Measurements from ENCODE around the gene LRRC56.

LRRC56 gene

DNA sequence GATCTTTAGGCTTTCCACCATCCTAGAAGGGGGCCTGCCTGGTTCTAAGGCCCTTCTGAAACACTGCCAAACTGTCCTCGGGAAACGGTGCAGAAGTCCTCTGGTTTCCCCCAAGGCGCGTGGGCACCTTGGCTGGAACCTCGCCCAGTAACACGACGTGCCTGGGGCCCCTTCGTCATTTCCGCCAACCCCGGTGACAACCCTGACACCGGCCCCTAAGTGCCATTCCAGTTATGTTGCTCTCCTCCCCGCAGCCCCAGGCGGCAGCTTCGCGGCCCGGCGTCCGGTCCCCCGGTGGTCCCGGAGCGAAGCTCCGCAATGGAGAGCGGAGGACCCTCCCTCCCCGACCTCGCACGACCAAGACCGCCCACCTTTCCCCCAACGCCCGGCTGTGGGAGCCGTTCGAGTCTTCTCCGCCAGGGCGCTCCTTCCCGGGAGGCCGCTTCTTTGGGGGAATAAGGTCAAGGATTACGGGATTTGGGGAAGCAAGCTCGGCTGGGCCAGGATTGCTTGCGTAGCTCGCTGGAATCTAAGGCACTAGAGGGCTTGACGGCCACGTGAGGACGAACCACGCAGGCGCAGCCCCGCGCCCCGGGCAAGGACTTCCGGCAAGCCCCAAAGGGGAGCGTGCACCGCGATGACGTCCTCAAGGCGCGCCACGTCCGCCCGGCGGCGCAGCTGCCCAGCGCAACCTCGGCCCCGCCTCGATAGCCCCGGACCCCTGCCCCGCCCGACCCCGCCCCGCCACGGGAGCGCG lies 30.9 kb upstream of the LRRC56 start:
- Histone ChIP-seq H3K27ac (ENCODE audit: insufficient read depth in 1 of 2, low read depth in 1 of 2, low read length in 2 of 2, poor library complexity in 1 of 2, severe bottlenecking in 2 of 2) (peak overlapping the region; percentile 99), H3K27me3 (replicated peaks in 2 of 5; ENCODE audit: control insufficient read depth in 4 of 5, insufficient read depth in 5 of 5, low read length in 4 of 5) (peaks cover 0 to 2% (median 0%) of the 10 kb centered on the region in 5 experiments), H3K9me3 (ENCODE audit: control extremely low read depth in 1 of 5, control insufficient read depth in 4 of 5, insufficient read depth in 2 of 5, low read depth in 1 of 5, low read length in 4 of 5) (no peaks in the 10 kb centered on the region), H3K4me3 (ENCODE audit: control insufficient read depth in 1 of 7, extremely low read depth in 1 of 7, insufficient read depth in 4 of 7, low read depth in 2 of 7, low read length in 6 of 7) (peak overlapping the region; percentile 48 to 91 (median 79)), H3K4me1 (ENCODE audit: control extremely low read depth in 1 of 4, control insufficient read depth in 4 of 4, insufficient read depth in 4 of 4, low read length in 3 of 4) (peaks cover 3 to 40% (median 37%) of the 10 kb centered on the region in 4 experiments), H3K36me3 (ENCODE audit: control insufficient read depth in 4 of 4, insufficient read depth in 4 of 4, low read length in 3 of 4) (peaks cover 0 to 20% (median 7%) of the 10 kb centered on the region in 4 experiments)
- WGBS (ENCODE audit: insufficient coverage) = under 1% methylated on average over 46 of the region's 71 CpGs
- POLR2A ChIA-PET = interaction anchor here (0.6 to 1.4 kb wide), 4 partner anchors 8 to 92 kb away, joined by 3 to 5 read pairs (median 3); partner anchors contain the start of genes PTDSS2 and SIGIRR
- DNase-seq = peak; percentile 97 to 98 (median 98)
- CTCF ChIA-PET = interaction anchor here (1.0 to 1.9 kb wide), 3 partner anchors 11 to 99 kb away, joined by 3 to 5 read pairs (median 4); no protein-coding TSS in a partner anchor

DNA sequence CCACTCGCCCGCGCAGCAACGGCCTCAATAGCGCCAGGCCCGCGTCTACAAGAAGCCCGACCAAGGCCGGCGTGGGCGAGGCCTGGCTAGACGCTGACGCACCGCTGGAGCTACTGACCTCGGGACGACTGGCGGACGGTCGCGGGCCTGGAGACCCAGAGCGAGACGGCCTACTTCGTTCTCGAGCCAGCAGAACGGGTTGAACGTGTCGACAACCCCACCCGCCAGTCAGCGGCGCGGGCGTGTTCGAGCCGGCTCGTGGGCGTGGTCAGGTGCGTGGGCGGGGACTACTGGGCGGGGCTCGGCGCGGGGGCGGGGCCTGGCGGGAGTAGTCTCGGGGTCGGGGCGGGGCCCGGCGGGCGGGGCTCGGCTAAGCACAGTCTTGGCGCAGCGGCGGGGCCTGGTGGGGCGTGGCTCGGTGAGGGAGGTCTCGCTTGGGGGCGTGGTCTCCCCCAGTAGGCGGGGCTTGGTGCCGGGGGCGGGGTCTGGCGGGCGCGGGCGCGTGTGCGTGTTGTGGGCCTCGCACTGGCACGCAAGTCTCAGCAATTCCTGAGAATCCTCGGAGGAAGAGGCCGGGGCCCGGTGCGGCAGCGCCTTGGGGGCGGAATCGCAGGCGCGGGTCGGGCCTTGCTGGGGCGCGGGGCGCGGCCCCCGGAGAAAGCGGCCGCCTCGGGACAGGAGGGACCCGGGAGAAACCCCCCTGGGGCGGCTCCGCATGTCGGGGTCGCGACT lies 30.2 kb upstream of the LRRC56 start, which contains the start of gene RNH1:
Gene RNH1 (minus strand): TSS at position 248 of the 732 bp plus-strand sequence. CDS start 5,080 bp downstream, outside the sequence.
- CTCF ChIA-PET = interaction anchor here (1.0 kb wide), 2 partner anchors 13 to 100 kb away, joined by 3 to 4 read pairs; no protein-coding TSS in a partner anchor
- Histone ChIP-seq H3K27ac (ENCODE audit: insufficient read depth in 1 of 2, low read depth in 1 of 2, low read length in 2 of 2, poor library complexity in 1 of 2, severe bottlenecking in 2 of 2) (peak within 1 kb of the TSS; percentile 99), H3K36me3 (ENCODE audit: control insufficient read depth in 4 of 4, insufficient read depth in 4 of 4, low read length in 3 of 4) (peaks cover 0 to 14% (median 5%) of the 10 kb centered on the region in 4 experiments), H3K4me1 (ENCODE audit: control extremely low read depth in 1 of 4, control insufficient read depth in 4 of 4, insufficient read depth in 4 of 4, low read length in 3 of 4) (peaks cover 3 to 40% (median 37%) of the 10 kb centered on the region in 4 experiments), H3K9me3 (ENCODE audit: control extremely low read depth in 1 of 5, control insufficient read depth in 4 of 5, insufficient read depth in 2 of 5, low read depth in 1 of 5, low read length in 4 of 5) (no peaks in the 10 kb centered on the region), H3K27me3 (replicated peaks in 2 of 5; ENCODE audit: control insufficient read depth in 4 of 5, insufficient read depth in 5 of 5, low read length in 4 of 5) (peaks cover 0 to 2% (median 0%) of the 10 kb centered on the region in 5 experiments), H3K4me3 (ENCODE audit: control insufficient read depth in 1 of 7, extremely low read depth in 1 of 7, insufficient read depth in 4 of 7, low read depth in 2 of 7, low read length in 6 of 7) (peak within 1 kb of the TSS; percentile 48 to 91 (median 79))
- under 1% methylated on average over 91 of the region's 93 CpGs for WGBS (ENCODE audit: insufficient coverage)
- DNase-seq = peak; percentile 91 to 94 (median 94)
- POLR2A ChIA-PET = interaction anchor here (0.6 to 1.0 kb wide), 2 partner anchors 9 to 92 kb away, joined by 3 to 5 read pairs; partner anchors contain the start of gene SIGIRR

DNA sequence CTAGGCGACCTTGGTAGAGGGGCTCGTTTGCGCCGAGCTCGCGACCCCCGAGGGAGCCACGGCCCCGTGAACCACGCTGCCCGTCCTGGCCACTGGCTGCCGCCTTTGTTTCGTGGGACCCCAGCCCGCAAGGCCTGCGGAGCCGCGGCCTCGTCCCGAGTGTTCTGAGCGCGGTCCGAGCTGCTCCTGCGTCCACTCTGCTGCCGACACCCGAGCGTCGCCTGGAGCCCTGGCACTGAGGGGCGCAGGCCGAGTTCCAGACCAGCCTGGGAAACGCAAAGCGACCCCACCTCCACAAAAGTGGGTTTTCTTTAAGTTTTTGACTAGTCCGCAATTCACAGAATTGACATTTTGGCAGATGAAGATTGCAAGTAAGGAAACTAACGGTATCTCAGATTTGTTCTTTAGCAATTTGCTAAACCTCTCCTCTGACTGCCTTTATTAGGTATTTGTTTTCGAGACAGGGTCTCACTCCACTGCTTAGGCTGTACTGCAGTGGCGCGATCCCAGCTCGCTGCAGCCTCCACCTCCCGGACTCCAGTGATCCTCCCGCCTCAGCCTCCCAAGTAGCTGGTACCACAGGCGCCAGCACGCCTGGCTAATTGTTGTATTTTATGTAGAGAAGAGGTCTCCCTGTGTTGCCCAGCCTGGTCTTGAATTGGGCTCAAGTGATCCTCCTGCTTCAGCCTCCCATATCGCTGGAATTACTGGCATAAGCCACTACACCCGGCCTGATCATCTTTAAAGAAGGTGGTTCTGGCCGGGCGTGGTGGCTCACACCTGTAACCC lies 29.4 kb upstream of the LRRC56 start:
- DNase-seq = no peak
- Histone ChIP-seq H3K4me1 (ENCODE audit: control extremely low read depth in 1 of 4, control insufficient read depth in 4 of 4, insufficient read depth in 4 of 4, low read length in 3 of 4) (peaks cover 3 to 40% (median 37%) of the 10 kb centered on the region in 4 experiments), H3K27me3 (replicated peaks in 2 of 5; ENCODE audit: control insufficient read depth in 4 of 5, insufficient read depth in 5 of 5, low read length in 4 of 5) (peaks cover 0 to 2% (median 0%) of the 10 kb centered on the region in 5 experiments), H3K9me3 (ENCODE audit: control extremely low read depth in 1 of 5, control insufficient read depth in 4 of 5, insufficient read depth in 2 of 5, low read depth in 1 of 5, low read length in 4 of 5) (no peaks in the 10 kb centered on the region), H3K4me3 (ENCODE audit: control insufficient read depth in 1 of 7, extremely low read depth in 1 of 7, insufficient read depth in 4 of 7, low read depth in 2 of 7, low read length in 6 of 7) (peak overlapping the region; percentile 36 to 79 (median 72)), H3K27ac (ENCODE audit: insufficient read depth in 1 of 2, low read depth in 1 of 2, low read length in 2 of 2, poor library complexity in 1 of 2, severe bottlenecking in 2 of 2) (peak overlapping the region; percentile 50 to 99), H3K36me3 (ENCODE audit: control insufficient read depth in 4 of 4, insufficient read depth in 4 of 4, low read length in 3 of 4) (peaks cover 0 to 13% (median 5%) of the 10 kb centered on the region in 4 experiments)
- CTCF ChIA-PET = no interaction called here
- POLR2A ChIA-PET = no interaction called here
- 40% methylated on average over 39 of the region's 45 CpGs for WGBS (ENCODE audit: insufficient coverage)

DNA sequence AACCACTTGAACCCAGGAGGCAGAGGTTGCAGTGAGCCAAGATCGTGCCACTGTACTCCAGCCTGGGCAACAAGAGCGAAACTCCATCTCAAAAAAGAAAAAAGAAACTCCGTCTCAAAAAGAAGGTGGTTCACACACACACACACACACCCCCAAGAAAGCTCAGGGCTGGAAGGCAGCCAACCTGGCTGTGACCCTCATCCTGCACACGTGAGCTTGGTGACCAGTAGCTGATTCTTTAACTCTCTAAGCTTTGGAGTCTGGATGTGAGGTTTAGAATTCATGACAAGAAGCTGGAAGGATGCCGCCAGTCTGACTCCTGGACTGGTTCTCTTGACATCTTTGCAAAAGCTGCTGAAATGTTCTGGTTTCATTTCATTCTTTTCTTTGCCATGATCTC lies 28.4 kb upstream of the LRRC56 start:
- H3K9me3 ChIP-seq (ENCODE audit: control extremely low read depth in 1 of 5, control insufficient read depth in 4 of 5, insufficient read depth in 2 of 5, low read depth in 1 of 5, low read length in 4 of 5) = no peaks in the 10 kb centered on the region
- ChIA-PET CTCF (interaction anchor here (1.1 to 1.5 kb wide), 4 partner anchors 9 to 60 kb away, joined by 3 to 7 read pairs (median 3); no protein-coding TSS in a partner anchor), POLR2A (no interaction called here)
- H3K4me3 ChIP-seq (ENCODE audit: control insufficient read depth in 1 of 7, extremely low read depth in 1 of 7, insufficient read depth in 4 of 7, low read depth in 2 of 7, low read length in 6 of 7) = no peak overlapping the region
- H3K36me3 ChIP-seq (ENCODE audit: control insufficient read depth in 4 of 4, insufficient read depth in 4 of 4, low read length in 3 of 4) = peaks cover 0 to 9% (median 5%) of the 10 kb centered on the region in 4 experiments
- DNase-seq = no peak
- peaks cover 3 to 34% (median 32%) of the 10 kb centered on the region in 4 experiments for H3K4me1 ChIP-seq (ENCODE audit: control extremely low read depth in 1 of 4, control insufficient read depth in 4 of 4, insufficient read depth in 4 of 4, low read length in 3 of 4)
- H3K27ac ChIP-seq (ENCODE audit: insufficient read depth in 1 of 2, low read depth in 1 of 2, low read length in 2 of 2, poor library complexity in 1 of 2, severe bottlenecking in 2 of 2) = no peak overlapping the region
- peaks cover 0 to 2% (median 0%) of the 10 kb centered on the region in 5 experiments for H3K27me3 ChIP-seq (replicated peaks in 2 of 5; ENCODE audit: control insufficient read depth in 4 of 5, insufficient read depth in 5 of 5, low read length in 4 of 5)
- 88% methylated on average over 2 of the region's 5 CpGs for WGBS (ENCODE audit: insufficient coverage)

DNA sequence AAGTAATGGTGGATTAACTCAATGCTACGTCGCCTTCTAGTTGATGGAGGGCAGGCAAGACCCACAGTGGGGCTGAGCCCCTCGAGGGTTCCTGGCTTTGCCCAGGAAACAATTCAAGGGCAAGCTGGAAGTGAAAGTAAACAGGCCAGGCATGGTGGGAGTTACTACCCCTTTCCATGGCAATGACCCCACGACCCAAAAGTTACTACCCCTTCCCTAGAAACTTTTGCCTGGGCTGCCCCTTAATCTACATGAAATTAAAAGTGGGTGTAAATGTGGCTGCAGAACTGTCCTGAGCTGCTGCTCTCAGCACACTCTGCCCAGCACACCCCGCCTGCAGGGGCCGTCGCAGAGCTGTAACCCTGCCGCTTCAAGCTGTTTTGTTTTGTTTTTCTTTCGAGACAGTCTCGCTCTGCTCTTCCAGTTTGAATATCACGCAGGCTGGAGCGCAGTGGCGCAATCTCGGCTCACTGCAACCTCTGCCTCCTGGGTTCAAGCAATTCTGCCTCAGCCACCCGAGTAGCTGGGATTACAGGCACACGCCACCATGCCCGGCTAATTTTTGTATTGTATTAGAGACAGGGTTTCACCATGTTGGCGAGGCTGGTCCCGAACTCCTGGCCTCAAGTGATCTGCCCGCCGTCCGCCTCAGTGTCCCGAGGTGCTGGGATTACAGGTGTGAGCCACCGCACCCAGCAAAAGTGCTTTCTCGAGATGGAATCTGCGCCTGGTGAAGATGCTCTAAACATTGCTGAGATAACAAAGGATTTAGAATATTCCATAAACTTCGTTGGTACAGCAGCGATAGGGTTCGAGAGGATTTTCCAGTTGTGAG lies 24.3 kb upstream of the LRRC56 start:
- 93% methylated on average over 24 of the region's 29 CpGs for WGBS (ENCODE audit: insufficient coverage)
- no peak for DNase-seq
- ChIA-PET CTCF (no interaction called here), POLR2A (no interaction called here)
- Histone ChIP-seq H3K4me1 (ENCODE audit: control extremely low read depth in 1 of 4, control insufficient read depth in 4 of 4, insufficient read depth in 4 of 4, low read length in 3 of 4) (peaks cover 0 to 3% (median under 1%) of the 10 kb centered on the region in 4 experiments), H3K9me3 (ENCODE audit: control extremely low read depth in 1 of 5, control insufficient read depth in 4 of 5, insufficient read depth in 2 of 5, low read depth in 1 of 5, low read length in 4 of 5) (peaks cover 0 to 6% (median 4%) of the 10 kb centered on the region in 5 experiments), H3K27me3 (replicated peaks in 2 of 5; ENCODE audit: control insufficient read depth in 4 of 5, insufficient read depth in 5 of 5, low read length in 4 of 5) (no peaks in the 10 kb centered on the region), H3K36me3 (ENCODE audit: control insufficient read depth in 4 of 4, insufficient read depth in 4 of 4, low read length in 3 of 4) (peaks cover 0 to 10% (median 8%) of the 10 kb centered on the region in 4 experiments), H3K27ac (ENCODE audit: insufficient read depth in 1 of 2, low read depth in 1 of 2, low read length in 2 of 2, poor library complexity in 1 of 2, severe bottlenecking in 2 of 2) (no peak overlapping the region), H3K4me3 (ENCODE audit: control insufficient read depth in 1 of 7, extremely low read depth in 1 of 7, insufficient read depth in 4 of 7, low read depth in 2 of 7, low read length in 6 of 7) (no peak overlapping the region)

DNA sequence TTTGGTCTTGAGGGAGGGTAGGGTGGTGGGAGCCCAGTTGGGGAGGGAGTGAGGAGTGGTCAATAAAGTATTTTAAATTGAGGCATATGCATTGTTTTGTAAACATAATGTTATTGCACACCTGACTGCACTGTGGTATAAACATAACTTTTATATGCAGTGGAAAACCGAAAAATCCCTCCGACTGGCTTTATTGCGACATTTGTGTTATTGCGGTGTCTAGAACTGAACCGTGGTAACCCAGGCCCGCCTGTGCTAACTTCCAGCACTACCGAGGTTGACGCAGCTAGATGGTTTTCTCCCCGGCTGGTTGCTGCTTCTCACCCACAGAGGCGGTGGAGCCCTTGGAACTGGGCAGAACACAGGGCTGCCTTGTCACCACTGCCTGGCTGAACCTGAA lies 22.7 kb upstream of the LRRC56 start:
- 96% methylated on average over 9 of the region's 10 CpGs for WGBS (ENCODE audit: insufficient coverage)
- Histone ChIP-seq H3K36me3 (ENCODE audit: control insufficient read depth in 4 of 4, insufficient read depth in 4 of 4, low read length in 3 of 4) (peaks cover 0 to 10% (median 6%) of the 10 kb centered on the region in 4 experiments), H3K27ac (ENCODE audit: insufficient read depth in 1 of 2, low read depth in 1 of 2, low read length in 2 of 2, poor library complexity in 1 of 2, severe bottlenecking in 2 of 2) (no peak overlapping the region), H3K4me3 (ENCODE audit: control insufficient read depth in 1 of 7, extremely low read depth in 1 of 7, insufficient read depth in 4 of 7, low read depth in 2 of 7, low read length in 6 of 7) (no peak overlapping the region), H3K9me3 (ENCODE audit: control extremely low read depth in 1 of 5, control insufficient read depth in 4 of 5, insufficient read depth in 2 of 5, low read depth in 1 of 5, low read length in 4 of 5) (peaks cover 0 to 6% (median 4%) of the 10 kb centered on the region in 5 experiments), H3K27me3 (replicated peaks in 2 of 5; ENCODE audit: control insufficient read depth in 4 of 5, insufficient read depth in 5 of 5, low read length in 4 of 5) (no peaks in the 10 kb centered on the region), H3K4me1 (ENCODE audit: control extremely low read depth in 1 of 4, control insufficient read depth in 4 of 4, insufficient read depth in 4 of 4, low read length in 3 of 4) (peaks cover 0 to 4% (median 3%) of the 10 kb centered on the region in 4 experiments)
- CTCF ChIA-PET = interaction anchor here (1.0 kb wide), 2 partner anchors 63 to 66 kb away, joined by 3 to 4 read pairs; no protein-coding TSS in a partner anchor
- no peak for DNase-seq
- POLR2A ChIA-PET = no interaction called here
